Mesenchymal stem cell (in vitro differentiated cells and primary cell): Measurements from ENCODE around the gene HPS4.

Experiments
- DNase-seq: peaks from one replicate; pipeline ENCODE4 v3.0.0-alpha.2; 2013
- H2AFZ ChIP-seq: one replicate; pipeline ENCODE4 v1.6.1; 2013; ENCODE audit warnings: low read depth, mild to moderate bottlenecking, control low read depth, inconsistent platforms, low read length, moderate library complexity
- H2AK5ac ChIP-seq: 2 replicates; pipeline ENCODE4 v1.6.1; 2013; ENCODE audit warnings: low read length, moderate library complexity, mild to moderate bottlenecking, inconsistent platforms; ENCODE audit not compliant: severe bottlenecking
- H2BK120ac ChIP-seq: one replicate; pipeline ENCODE4 v1.6.1; 2013; ENCODE audit warnings: low read depth, mild to moderate bottlenecking, inconsistent platforms, low read length, moderate library complexity
- H2BK12ac ChIP-seq, 2 experiments: one replicate each; pipeline ENCODE4 v1.6.1; 2013; ENCODE audit warnings: inconsistent platforms in 2 of 2, low read length in 2 of 2, mild to moderate bottlenecking in 2 of 2, moderate library complexity in 2 of 2, control low read depth in 1 of 2
- H2BK15ac ChIP-seq: one replicate; pipeline ENCODE4 v1.6.1; 2013; ENCODE audit warnings: mild to moderate bottlenecking, low read depth, inconsistent platforms; ENCODE audit not compliant: poor library complexity, severe bottlenecking
- H2BK5ac ChIP-seq: 2 replicates; pipeline ENCODE4 v1.6.1; 2013; ENCODE audit warnings: low read depth, mild to moderate bottlenecking, low read length, control low read depth, inconsistent platforms; ENCODE audit not compliant: poor library complexity, severe bottlenecking
- H3K14ac ChIP-seq, 2 experiments: one replicate each; pipeline ENCODE4 v1.6.1; 2013; ENCODE audit warnings: inconsistent platforms in 2 of 2, low read length in 2 of 2, control low read depth in 1 of 2, mild to moderate bottlenecking in 1 of 2, moderate library complexity in 1 of 2
- H3K18ac ChIP-seq, 2 experiments: one replicate each; pipeline ENCODE4 v1.6.1; 2013; ENCODE audit warnings: inconsistent platforms in 2 of 2, low read length in 2 of 2, control low read depth in 1 of 2, low read depth in 1 of 2, mild to moderate bottlenecking in 1 of 2
- H3K23ac ChIP-seq, 2 experiments: one replicate each; pipeline ENCODE4 v1.6.1; 2013; ENCODE audit warnings: inconsistent platforms in 2 of 2, low read length in 2 of 2, mild to moderate bottlenecking in 2 of 2, moderate library complexity in 2 of 2, control low read depth in 1 of 2
- H3K27ac ChIP-seq: 2 replicates; pipeline ENCODE4 v1.5.1; 2013; ENCODE audit warnings: mild to moderate bottlenecking, moderate library complexity, low read length, control low read depth, inconsistent platforms; ENCODE audit not compliant: poor library complexity, severe bottlenecking
- H3K27me3 ChIP-seq, 2 experiments: 2 replicates each; pipeline versions ENCODE4 v1.6.1 to v1.7.0; 2013; ENCODE audit warnings: low read length in 2 of 2, mild to moderate bottlenecking in 2 of 2, moderate library complexity in 2 of 2, control low read depth in 1 of 2, inconsistent platforms in 1 of 2; ENCODE audit not compliant: control insufficient read depth in 1 of 2, insufficient read depth in 1 of 2
- H3K36me3 ChIP-seq, 2 experiments: 2 replicates each; pipeline versions ENCODE4 v1.6.1 to v1.7.0; 2013; ENCODE audit warnings: low read length in 2 of 2, control low read depth in 1 of 2, inconsistent platforms in 1 of 2, low read depth in 1 of 2, mild to moderate bottlenecking in 1 of 2; ENCODE audit not compliant: insufficient read depth in 2 of 2, control insufficient read depth in 1 of 2
- H3K4ac ChIP-seq, 2 experiments: one replicate each; pipeline ENCODE4 v1.6.1; 2013; ENCODE audit warnings: inconsistent platforms in 2 of 2, low read length in 2 of 2, mild to moderate bottlenecking in 2 of 2, moderate library complexity in 2 of 2, control low read depth in 1 of 2, low read depth in 1 of 2
- H3K4me1 ChIP-seq: 2 replicates; pipeline ENCODE4 v1.6.1; 2013; ENCODE audit warnings: low read depth, low read length, control low read depth; ENCODE audit not compliant: control insufficient read depth, insufficient read depth
- H3K4me2 ChIP-seq: 2 replicates; pipeline ENCODE4 v1.6.1; 2013; ENCODE audit warnings: low read length, mild to moderate bottlenecking, inconsistent platforms; ENCODE audit not compliant: poor library complexity, severe bottlenecking
- H3K4me3 ChIP-seq, 2 experiments: 2 replicates each; pipeline versions ENCODE4 v1.5.1 to v1.7.0; 2013; ENCODE audit warnings: low read length in 2 of 2, mild to moderate bottlenecking in 2 of 2, control low read depth in 1 of 2, low read depth in 1 of 2; ENCODE audit not compliant: insufficient read depth in 1 of 2
- H3K79me1 ChIP-seq: replicated peaks from 2 replicates; pipeline ENCODE4 v1.6.1; 2013; ENCODE audit warnings: mild to moderate bottlenecking, control low read depth, low read length, inconsistent platforms; ENCODE audit not compliant: poor library complexity, severe bottlenecking
- H3K9ac ChIP-seq: 2 replicates; pipeline ENCODE4 v1.7.0; 2013; ENCODE audit warnings: mild to moderate bottlenecking, low read length, moderate library complexity
- H3K9me3 ChIP-seq: 2 replicates; pipeline ENCODE4 v1.7.0; 2013; ENCODE audit warnings: mild to moderate bottlenecking, low read length; ENCODE audit not compliant: control insufficient read depth
- H4K8ac ChIP-seq: one replicate; pipeline ENCODE4 v1.6.1; 2013; ENCODE audit warnings: inconsistent platforms, mild to moderate bottlenecking, low read length, moderate library complexity
- H4K91ac ChIP-seq: one replicate; pipeline ENCODE4 v1.6.1; 2013; ENCODE audit warnings: mild to moderate bottlenecking, low read length, inconsistent platforms
- WGBS: methylation state at CpG from one replicate; pipeline ENCODE4 v1.1.7; 2013; ENCODE audit warnings: mixed read lengths; 5-methylcytosine and 5-hydroxymethylcytosine counted together

Gene HPS4

GRCh38 chr22:26489447-26490036 lies 6.0 kb upstream of the HPS4 start:
- no peak overlapping the region for H2BK15ac ChIP-seq
- H2AK5ac ChIP-seq, result no peak overlapping the region
- no peak overlapping the region for H2BK120ac ChIP-seq
- H3K4ac ChIP-seq, result no peak overlapping the region
- no peak overlapping the region for H3K27ac ChIP-seq
- H4K91ac ChIP-seq, result no peak overlapping the region
- H3K18ac ChIP-seq, result no peak overlapping the region
- DNase-seq, result no peak
- H3K4me1 ChIP-seq, result peaks cover 6% of the 10 kb centered on the region
- peaks cover 26% of the 10 kb centered on the region for H3K79me1 ChIP-seq
- no peak overlapping the region for H3K9ac ChIP-seq
- no peak overlapping the region for H3K14ac ChIP-seq
- H3K9me3 ChIP-seq, result no peaks in the 10 kb centered on the region
- no peaks in the 10 kb centered on the region for H3K27me3 ChIP-seq
- no peak overlapping the region for H2AFZ ChIP-seq
- no peak overlapping the region for H2BK12ac ChIP-seq
- 100% methylated on average over 3 of the region's 4 CpGs for WGBS
- H3K36me3 ChIP-seq, result peaks cover 26 to 71% of the 10 kb centered on the region in 2 experiments
- no peak overlapping the region for H3K4me3 ChIP-seq
- no peak overlapping the region for H4K8ac ChIP-seq
- no peak overlapping the region for H2BK5ac ChIP-seq
- H3K4me2 ChIP-seq, result no peak overlapping the region
- no peak overlapping the region for H3K23ac ChIP-seq

GRCh38 chr22:26487996-26488395 lies 4.4 kb upstream of the HPS4 start:
- no peaks in the 10 kb centered on the region for H3K27me3 ChIP-seq
- WGBS, result 81% methylated on average over 3 of the region's 3 CpGs
- no peak overlapping the region for H3K4me3 ChIP-seq

GRCh38 chr22:26486394-26486793 lies 2.8 kb upstream of the HPS4 start:
- Histone ChIP-seq H3K27me3 (no peaks in the 10 kb centered on the region), H2BK5ac (no peak overlapping the region), H3K4me3 (no peak overlapping the region), H2AK5ac (no peak overlapping the region), H3K23ac (no peak overlapping the region), H3K4ac (no peak overlapping the region), H3K79me1 (peaks cover 30% of the 10 kb centered on the region), H3K4me1 (peaks cover 7% of the 10 kb centered on the region), H3K4me2 (no peak overlapping the region), H2BK15ac (no peak overlapping the region), H3K18ac (no peak overlapping the region), H3K9me3 (no peaks in the 10 kb centered on the region), H3K9ac (no peak overlapping the region), H2BK12ac (no peak overlapping the region), H4K8ac (no peak overlapping the region), H3K14ac (no peak overlapping the region), H2AFZ (no peak overlapping the region), H4K91ac (no peak overlapping the region), H3K36me3 (peaks cover 9 to 43% of the 10 kb centered on the region in 2 experiments), H3K27ac (no peak overlapping the region), H2BK120ac (no peak overlapping the region)
- no peak for DNase-seq
- WGBS, result 100% methylated on average over 3 of the region's 5 CpGs

More at GRCh38 chr22:26487996-26488395, 4.4 kb upstream of the HPS4 start:
- Histone ChIP-seq H3K18ac (no peak overlapping the region), H3K9ac (no peak overlapping the region), H3K4me2 (no peak overlapping the region), H3K4ac (no peak overlapping the region), H3K27ac (no peak overlapping the region), H3K4me1 (peaks cover 6% of the 10 kb centered on the region), H4K91ac (no peak overlapping the region), H2BK15ac (no peak overlapping the region), H3K14ac (no peak overlapping the region), H2BK5ac (no peak overlapping the region), H2BK12ac (no peak overlapping the region), H3K23ac (no peak overlapping the region), H3K36me3 (peaks cover 18 to 55% of the 10 kb centered on the region in 2 experiments), H2BK120ac (no peak overlapping the region), H2AFZ (no peak overlapping the region), H3K9me3 (no peaks in the 10 kb centered on the region), H3K79me1 (peaks cover 30% of the 10 kb centered on the region), H4K8ac (no peak overlapping the region), H2AK5ac (no peak overlapping the region)
- DNase-seq, result no peak

GRCh38 chr22:26485806-26486390 lies 2.3 kb upstream of the HPS4 start:
- H2AK5ac ChIP-seq, result peak overlapping the region; percentile 44
- H2BK120ac ChIP-seq, result no peak overlapping the region
- peaks cover 8 to 43% of the 10 kb centered on the region in 2 experiments for H3K36me3 ChIP-seq
- no peak overlapping the region for H4K91ac ChIP-seq
- H3K4me2 ChIP-seq, result no peak overlapping the region
- H3K9ac ChIP-seq, result peak overlapping the region; percentile 98
- peaks cover 29% of the 10 kb centered on the region for H3K79me1 ChIP-seq
- H3K4me3 ChIP-seq, result no peak overlapping the region
- H4K8ac ChIP-seq, result no peak overlapping the region
- 81% methylated on average over 3 of the region's 3 CpGs for WGBS
- no peaks in the 10 kb centered on the region for H3K27me3 ChIP-seq
- no peak overlapping the region for H2BK5ac ChIP-seq
- H3K14ac ChIP-seq, result no peak overlapping the region
- H2AFZ ChIP-seq, result no peak overlapping the region
- H3K27ac ChIP-seq, result no peak overlapping the region
- no peak overlapping the region for H3K4ac ChIP-seq
- H3K18ac ChIP-seq, result no peak overlapping the region
- no peak for DNase-seq
- H3K9me3 ChIP-seq, result no peaks in the 10 kb centered on the region
- peaks cover 7% of the 10 kb centered on the region for H3K4me1 ChIP-seq
- H2BK15ac ChIP-seq, result no peak overlapping the region
- H3K23ac ChIP-seq, result no peak overlapping the region
- H2BK12ac ChIP-seq, result no peak overlapping the region
